MCF 10A (cell line): Measurements from ENCODE around the gene SPDYE4. TPM values are rescaled to one million over a fixed set of nuclear protein-coding genes. Genes with fewer than 3 reads are reported as not detected.
A peak's percentile ranks its signal among the peaks of the same experiment; 100 is the strongest.

Source experiments
- BruUV-seq: library from RNA; stranded (reverse); fragments of 400-500 nt; replicated peaks from 2 replicates; lab custom pipeline; 2021; lab: Mats Ljungman, UMichigan
- CTCF ChIA-PET: fragments of 300-600 bp; sonication (Branson Sonifier 250); formaldehyde crosslinking; extraction: SDS; loops from one replicate; lab custom pipeline; 2021; ENCODE audit warnings: antibody characterized with exemption, inconsistent platforms; lab: Yijun Ruan, JAX
- POLR2A ChIA-PET: fragments of 300-600, 350-650 bp; sonication (Branson Sonifier 250); formaldehyde crosslinking; extraction: SDS; loops from one replicate; lab custom pipeline; 2020; ENCODE audit warnings: antibody characterized with exemption, inconsistent platforms; lab: Yijun Ruan, JAX
- DNase-seq: peaks from one replicate; pipeline ENCODE4 v3.0.0-alpha.2; 2018; ENCODE audit not compliant: unreplicated experiment
- H3K27ac Mint-ChIP-seq: one replicate; pipeline ENCODE4 v1.8.0; 2022; ENCODE audit warnings: mild to moderate bottlenecking, low read depth, mixed read lengths; ENCODE audit not compliant: unreplicated experiment
- H3K27me3 Mint-ChIP-seq: one replicate; pipeline ENCODE4 v1.8.0; 2022; ENCODE audit warnings: mixed read lengths; ENCODE audit not compliant: insufficient read depth, unreplicated experiment
- H3K36me3 Mint-ChIP-seq: one replicate; pipeline ENCODE4 v1.8.0; 2022; ENCODE audit warnings: mild to moderate bottlenecking, moderate library complexity, mixed read lengths; ENCODE audit not compliant: insufficient read depth, unreplicated experiment
- H3K4me1 Mint-ChIP-seq: one replicate; pipeline ENCODE4 v1.8.0; 2022; ENCODE audit warnings: mixed read lengths; ENCODE audit not compliant: insufficient read depth, unreplicated experiment
- H3K4me3 Mint-ChIP-seq: one replicate; pipeline ENCODE4 v1.8.0; 2022; ENCODE audit warnings: mild to moderate bottlenecking, moderate library complexity, mixed read lengths; ENCODE audit not compliant: unreplicated experiment
- H3K9me3 Mint-ChIP-seq: one replicate; pipeline ENCODE4 v1.8.0; 2022; ENCODE audit warnings: mixed read lengths; ENCODE audit not compliant: unreplicated experiment
- CTCF ChIP-seq: fragments of 200-600 bp; IDR thresholded peaks from one replicate; pipeline ENCODE4 v1.8.0; 2022; ENCODE audit warnings: antibody characterized with exemption, mild to moderate bottlenecking; ENCODE audit not compliant: unreplicated experiment
- intact Hi-C: fragments of 100-400 bp; cut with micrococcal nuclease; formaldehyde crosslinking; loops from 2 replicates; pipeline ENCODE4 v1.14.1; 2022
- total RNA-seq: library from RNA; stranded (reverse); gene quantifications from 2 replicates; pipeline ENCODE4 v1.2.3, GENCODE V29; 2022

SPDYE4 gene
- total RNA-seq, 1 experiment from 2014 or later = not detected

GRCh38 chr17:8725881-8726876 lies 32.2 kb downstream of the SPDYE4 start:
- DNase-seq = no peak
- ChIA-PET POLR2A (interaction anchor here (0.9 kb wide), 1 partner anchor 96 kb away, joined by 6 read pairs; the partner anchor contains the start of gene MYH10), CTCF (interaction anchor here (2.3 to 2.9 kb wide), 2 partner anchors 20 to 169 kb away, joined by 8 to 11 read pairs; no protein-coding TSS in a partner anchor)
- no peak overlapping the region for H3K4me3 Mint-ChIP-seq
- TF ChIP-seq CTCF = no peak
- intact Hi-C loops = loop anchor here (10.0 kb wide), 1 partner anchor 91 kb away; the partner anchor contains the start of gene MYH10
- BruUV-seq = no TSS peak
- H3K9me3 Mint-ChIP-seq = no peaks in the 10 kb centered on the region
- H3K27me3 Mint-ChIP-seq = no peaks in the 10 kb centered on the region
- peak overlapping the region; percentile 71 for H3K27ac Mint-ChIP-seq
- no peaks in the 10 kb centered on the region for H3K36me3 Mint-ChIP-seq
- H3K4me1 Mint-ChIP-seq = peaks cover 13% of the 10 kb centered on the region

- Mint-ChIP-seq H3K9me3 (no peaks in the 10 kb centered on the region), H3K27me3 (no peaks in the 10 kb centered on the region), H3K36me3 (no peaks in the 10 kb centered on the region), H3K27ac (no peak overlapping the region), H3K4me3 (no peak overlapping the region), H3K4me1 (peaks cover 13% of the 10 kb centered on the region)
- no peak for TF ChIP-seq CTCF
- POLR2A ChIA-PET = no interaction called here
- DNase-seq = peak; percentile 13
- intact Hi-C loops = loop anchor here (10.0 kb wide), 1 partner anchor 90 kb away; the partner anchor contains the start of gene MYH10
- no TSS peak for BruUV-seq
- CTCF ChIA-PET = interaction anchor here (0.7 to 2.9 kb wide), 3 partner anchors 21 to 170 kb away, joined by 3 to 11 read pairs (median 8); no protein-coding TSS in a partner anchor
Measured at GRCh38 chr17:8724451-8724850, 33.9 kb downstream of the SPDYE4 start.

- no peaks in the 10 kb centered on the region for H3K9me3 Mint-ChIP-seq
- no peaks in the 10 kb centered on the region for H3K4me1 Mint-ChIP-seq
- intact Hi-C loops = loop anchor here (10.0 kb wide), 1 partner anchor 86 kb away; the partner anchor contains the start of gene MYH10
- H3K27ac Mint-ChIP-seq = no peak overlapping the region
- POLR2A ChIA-PET = no interaction called here
- H3K27me3 Mint-ChIP-seq = no peaks in the 10 kb centered on the region
- CTCF ChIA-PET = interaction anchor here (0.6 kb wide), 1 partner anchor 12 kb away, joined by 3 read pairs; no protein-coding TSS in a partner anchor
- BruUV-seq = no TSS peak
- H3K36me3 Mint-ChIP-seq = no peaks in the 10 kb centered on the region
- no peak overlapping the region for H3K4me3 Mint-ChIP-seq
- DNase-seq = no peak
- TF ChIP-seq CTCF = no peak
Measured at GRCh38 chr17:8720596-8720995, 37.8 kb downstream of the SPDYE4 start.
